Keratinocyte (primary cell): ENCODE results near the gene SFMBT2.

ENCODE experiments used
- EZH2 ChIP-seq: IDR thresholded peaks from one replicate; pipeline ENCODE4 v1.6.1; 2012; ENCODE audit warnings: inconsistent platforms, mild to moderate bottlenecking, low read length, moderate library complexity
- TF ChIP-seq, protein P1 (sequence below), 3 experiments: IDR thresholded peaks in 1 of 3; conservative IDR thresholded peaks in 1 of 3; optimal IDR thresholded peaks in 1 of 3; 2 replicates in 2 of 3; 3 replicates in 1 of 3; pipeline versions ENCODE3 to v1.5.1; 2011; ENCODE audit warnings: low read length in 3 of 3, mild to moderate bottlenecking in 3 of 3, moderate library complexity in 2 of 3, control low read depth in 1 of 3, inconsistent platforms in 1 of 3; ENCODE audit not compliant: insufficient read depth in 2 of 3; ENCODE audit errors: extremely low read depth in 1 of 3

- TF ChIP-seq, protein P1, sequence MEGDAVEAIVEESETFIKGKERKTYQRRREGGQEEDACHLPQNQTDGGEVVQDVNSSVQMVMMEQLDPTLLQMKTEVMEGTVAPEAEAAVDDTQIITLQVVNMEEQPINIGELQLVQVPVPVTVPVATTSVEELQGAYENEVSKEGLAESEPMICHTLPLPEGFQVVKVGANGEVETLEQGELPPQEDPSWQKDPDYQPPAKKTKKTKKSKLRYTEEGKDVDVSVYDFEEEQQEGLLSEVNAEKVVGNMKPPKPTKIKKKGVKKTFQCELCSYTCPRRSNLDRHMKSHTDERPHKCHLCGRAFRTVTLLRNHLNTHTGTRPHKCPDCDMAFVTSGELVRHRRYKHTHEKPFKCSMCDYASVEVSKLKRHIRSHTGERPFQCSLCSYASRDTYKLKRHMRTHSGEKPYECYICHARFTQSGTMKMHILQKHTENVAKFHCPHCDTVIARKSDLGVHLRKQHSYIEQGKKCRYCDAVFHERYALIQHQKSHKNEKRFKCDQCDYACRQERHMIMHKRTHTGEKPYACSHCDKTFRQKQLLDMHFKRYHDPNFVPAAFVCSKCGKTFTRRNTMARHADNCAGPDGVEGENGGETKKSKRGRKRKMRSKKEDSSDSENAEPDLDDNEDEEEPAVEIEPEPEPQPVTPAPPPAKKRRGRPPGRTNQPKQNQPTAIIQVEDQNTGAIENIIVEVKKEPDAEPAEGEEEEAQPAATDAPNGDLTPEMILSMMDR (optimal IDR thresholded peaks at IDR 0.05 in 1 of 3, IDR thresholded peaks at IDR 0.05 in 1 of 3, conservative IDR thresholded peaks at IDR 0.05 in 1 of 3; ENCODE audit: extremely low read depth in 1 of 3, insufficient read depth in 2 of 3, low read length in 3 of 3), result no peak
- TF ChIP-seq EZH2, result no peak
These were observed 32.2 kb upstream of the SFMBT2 start for GRCh38 chr10:7443036-7443435.
